GM18502 (cell line): ENCODE measurements around the gene PIK3R3.

Source experiments
- ATAC-seq: cut with Tn5 transposase; IDR thresholded peaks from one replicate; pipeline ENCODE4 v1.9.1; 2021; ENCODE audit warnings: mild to moderate bottlenecking; ENCODE audit not compliant: unreplicated experiment, poor library complexity

PIK3R3 gene

DNA sequence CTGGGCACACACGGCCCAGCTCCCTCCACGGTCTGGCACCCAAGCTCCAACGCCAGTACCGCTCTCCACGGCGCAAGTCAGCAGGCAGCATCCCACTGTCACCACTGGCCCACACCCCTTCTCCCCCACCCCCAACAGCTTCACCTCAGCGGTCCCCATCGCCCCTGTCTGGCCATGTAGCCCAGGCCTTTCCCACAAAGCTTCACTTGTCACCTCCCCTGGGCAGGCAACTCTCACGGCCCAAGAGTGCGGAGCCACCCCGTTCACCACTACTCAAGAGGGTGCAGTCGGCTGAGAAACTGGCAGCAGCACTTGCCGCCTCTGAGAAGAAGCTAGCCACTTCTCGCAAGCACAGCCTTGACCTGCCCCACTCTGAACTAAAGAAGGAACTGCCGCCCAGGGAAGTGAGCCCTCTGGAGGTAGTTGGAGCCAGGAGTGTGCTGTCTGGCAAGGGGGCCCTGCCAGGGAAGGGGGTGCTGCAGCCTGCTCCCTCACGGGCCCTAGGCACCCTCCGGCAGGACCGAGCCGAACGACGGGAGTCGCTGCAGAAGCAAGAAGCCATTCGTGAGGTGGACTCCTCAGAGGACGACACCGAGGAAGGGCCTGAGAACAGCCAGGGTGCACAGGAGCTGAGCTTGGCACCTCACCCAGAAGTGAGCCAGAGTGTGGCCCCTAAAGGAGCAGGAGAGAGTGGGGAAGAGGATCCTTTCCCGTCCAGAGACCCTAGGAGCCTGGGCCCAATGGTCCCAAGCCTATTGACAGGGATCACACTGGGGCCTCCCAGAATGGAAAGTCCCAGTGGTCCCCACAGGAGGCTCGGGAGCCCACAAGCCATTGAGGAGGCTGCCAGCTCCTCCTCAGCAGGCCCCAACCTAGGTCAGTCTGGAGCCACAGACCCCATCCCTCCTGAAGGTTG, 97.6 kb downstream of the PIK3R3 start:
- no peak for ATAC-seq

DNA sequence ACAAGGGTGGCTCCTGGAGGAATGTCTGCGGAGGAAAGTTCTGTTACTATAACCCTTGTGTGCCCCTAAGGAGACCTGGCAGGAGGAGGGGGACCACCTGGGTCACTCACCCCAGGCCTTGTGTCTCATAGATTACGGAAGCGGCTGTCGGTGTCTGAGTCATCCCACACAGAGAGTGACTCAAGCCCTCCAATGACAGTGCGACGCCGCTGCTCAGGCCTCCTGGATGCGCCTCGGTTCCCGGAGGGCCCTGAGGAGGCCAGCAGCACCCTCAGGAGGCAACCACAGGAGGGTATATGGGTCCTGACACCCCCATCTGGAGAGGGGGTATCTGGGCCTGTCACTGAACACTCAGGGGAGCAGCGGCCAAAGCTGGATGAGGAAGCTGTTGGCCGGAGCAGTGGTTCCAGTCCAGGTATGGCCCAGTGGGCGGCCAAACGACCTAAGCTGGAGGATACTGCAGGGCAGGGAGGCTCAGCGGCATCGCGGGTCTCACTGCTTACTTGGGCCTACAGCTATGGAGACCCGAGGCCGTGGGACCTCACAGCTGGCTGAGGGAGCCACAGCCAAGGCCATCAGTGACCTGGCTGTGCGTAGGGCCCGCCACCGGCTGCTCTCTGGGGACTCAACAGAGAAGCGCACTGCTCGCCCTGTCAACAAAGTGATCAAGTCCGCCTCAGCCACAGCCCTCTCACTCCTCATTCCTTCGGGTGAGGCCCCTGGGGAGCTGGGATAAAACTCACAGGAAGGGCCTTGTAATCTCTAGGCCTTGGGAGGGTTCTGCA, 101.4 kb downstream of the PIK3R3 start:
- no peak for ATAC-seq

DNA sequence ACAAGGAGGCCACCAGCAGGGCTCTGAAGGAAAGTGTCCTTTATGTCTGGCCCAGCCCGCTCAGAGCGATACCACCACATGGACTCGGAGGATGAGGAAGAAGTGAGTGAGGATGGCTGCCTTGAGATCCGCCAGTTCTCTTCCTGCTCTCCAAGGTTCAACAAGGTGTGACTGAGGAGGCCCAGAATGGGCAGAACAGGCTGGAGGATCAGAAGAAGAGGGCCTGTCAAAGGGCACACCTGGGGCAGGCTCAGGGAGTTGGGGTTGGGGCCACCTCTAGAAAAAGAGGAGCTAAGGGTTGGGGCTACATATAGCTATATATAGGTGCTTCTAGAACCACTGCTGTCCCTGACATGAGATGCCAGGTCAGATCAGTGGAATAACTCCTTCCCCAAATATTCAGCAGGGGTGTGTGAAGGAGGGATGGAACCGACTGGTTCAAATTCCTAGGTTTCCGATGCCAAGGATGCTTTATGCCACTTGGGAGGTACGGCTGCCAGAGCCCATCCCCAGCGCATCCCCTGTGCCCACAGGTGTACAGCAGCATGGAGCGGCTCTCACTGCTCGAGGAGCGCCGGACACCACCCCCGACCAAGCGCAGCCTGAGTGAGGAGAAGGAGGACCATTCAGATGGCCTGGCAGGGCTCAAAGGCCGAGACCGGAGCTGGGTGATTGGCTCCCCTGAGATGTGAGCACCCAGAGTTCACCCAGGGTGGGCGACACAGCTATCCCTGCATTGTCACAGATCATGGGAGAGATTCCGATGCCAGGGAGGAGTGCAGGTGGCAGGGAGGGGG, 102.2 kb downstream of the PIK3R3 start:
- ATAC-seq, result no peak

DNA sequence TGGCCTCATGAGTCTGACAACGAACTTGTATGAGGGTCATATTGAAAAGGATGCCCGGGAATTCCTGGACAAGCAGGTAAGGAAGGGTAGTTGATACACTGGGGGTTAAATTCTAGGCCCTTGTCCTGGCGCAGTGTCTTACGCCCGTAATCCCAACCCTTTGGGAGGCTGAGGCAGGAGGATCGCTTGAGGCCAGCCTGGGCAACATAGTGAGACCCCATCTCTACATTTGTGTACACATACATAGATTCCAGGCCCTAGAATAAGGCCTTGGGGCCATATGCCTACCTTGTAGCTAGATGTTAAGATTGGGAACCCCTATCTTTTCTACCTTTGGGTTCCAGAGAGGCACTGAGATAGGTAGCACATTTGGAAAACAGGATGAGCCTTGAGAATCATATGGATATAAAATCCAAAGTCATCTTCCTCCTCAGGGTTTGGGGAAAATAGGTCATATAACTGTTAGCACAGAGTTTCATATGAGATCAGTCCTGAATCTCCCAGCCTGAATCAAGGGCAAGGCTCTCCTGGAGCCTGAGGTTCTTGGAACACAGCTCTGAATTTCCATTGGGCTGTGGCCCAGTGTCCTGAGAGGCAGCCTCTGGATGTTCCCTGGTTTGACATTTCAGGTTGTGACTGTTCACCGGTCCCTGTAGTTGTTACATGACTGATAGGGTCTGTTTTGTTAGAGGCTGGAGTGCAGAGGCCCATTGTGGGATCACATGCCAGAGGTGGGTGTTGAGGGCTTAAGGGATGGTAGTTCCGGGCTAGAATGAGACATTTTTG, 104.4 kb downstream of the PIK3R3 start:
- no peak for ATAC-seq

DNA sequence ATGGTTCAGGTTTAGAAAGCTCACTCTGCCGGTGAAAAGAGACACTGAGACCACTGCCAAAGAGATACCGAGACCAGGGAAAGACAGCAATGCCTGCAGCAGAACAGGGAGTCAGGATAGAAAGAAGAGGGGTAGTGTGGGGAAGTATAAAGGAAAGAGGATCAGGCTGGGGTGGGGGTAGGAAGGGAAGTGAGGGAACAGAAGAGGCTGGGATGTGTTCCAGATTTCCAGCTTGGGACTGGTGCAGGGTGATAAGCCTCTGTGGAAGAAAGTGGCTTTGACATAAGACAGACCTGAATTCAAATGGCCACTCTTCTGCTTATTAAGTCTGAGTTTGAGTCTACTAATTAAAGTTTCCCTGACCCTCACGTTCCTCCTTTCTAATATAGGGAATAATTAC, 105.9 kb downstream of the PIK3R3 start:
- no peak for ATAC-seq

DNA sequence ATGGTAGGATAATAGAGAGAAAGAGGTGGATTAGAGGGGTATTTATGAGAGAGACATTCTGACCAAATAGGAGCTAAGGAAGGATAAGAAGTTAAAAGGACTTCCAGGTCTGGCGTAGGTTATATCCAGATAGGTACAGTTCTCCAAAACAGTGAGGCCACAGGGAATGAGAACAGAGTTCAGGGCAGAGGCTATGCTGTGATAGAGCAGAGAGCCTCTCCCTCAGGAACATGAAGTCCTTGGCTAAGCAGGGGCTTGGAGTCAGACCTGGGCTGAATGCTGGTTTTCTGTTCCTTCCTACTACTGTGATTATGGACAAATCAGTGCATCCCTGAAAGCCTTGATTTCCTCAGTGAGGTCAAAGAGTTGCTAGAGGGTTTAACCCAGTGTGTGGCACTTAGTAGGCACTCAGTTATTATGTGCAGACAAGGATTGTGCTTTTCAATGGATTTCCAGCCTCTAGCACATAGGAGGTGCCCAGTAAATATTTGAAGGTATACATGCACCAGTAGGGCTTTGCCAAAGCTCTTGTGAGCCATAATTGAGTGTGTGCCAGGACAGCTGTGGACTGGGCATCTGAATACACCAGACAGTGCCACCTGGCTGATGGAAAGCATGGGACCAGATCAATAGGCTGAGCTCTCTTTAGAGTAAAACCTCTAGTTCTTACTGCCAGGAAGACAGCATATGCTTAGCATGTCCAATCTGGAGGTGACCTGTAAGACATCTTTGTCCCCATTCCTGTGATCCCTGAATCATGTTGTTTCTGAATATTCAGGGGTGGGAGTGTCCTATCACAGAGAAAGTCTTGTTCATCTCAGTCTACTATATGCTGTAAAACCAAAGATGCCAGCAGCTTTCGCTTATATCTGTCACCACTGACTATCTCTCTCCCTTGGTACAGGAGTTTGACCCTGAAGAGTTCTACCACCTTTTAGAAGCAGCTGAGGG, 111.1 kb downstream of the PIK3R3 start:
- ATAC-seq, result no peak

DNA sequence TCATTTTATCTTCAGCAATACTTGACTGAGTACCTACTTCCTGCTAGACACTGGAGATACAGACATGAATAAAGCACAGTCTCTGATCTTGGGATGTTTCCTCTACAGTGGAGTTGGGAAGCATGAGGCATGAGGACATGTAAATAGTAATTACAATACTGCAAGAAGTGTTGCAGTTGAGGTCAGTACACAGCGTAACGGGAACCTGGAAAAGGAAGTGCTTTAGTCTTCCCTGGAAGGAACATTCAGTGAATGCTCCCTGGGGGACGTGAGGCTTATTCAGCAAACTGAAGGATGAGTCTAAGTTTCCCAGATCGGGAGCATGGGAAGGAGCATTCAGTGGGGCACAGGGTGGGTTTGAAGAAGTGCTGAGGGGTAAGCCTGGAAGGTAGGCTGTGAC, 112.4 kb downstream of the PIK3R3 start:
- ATAC-seq, result no peak

DNA sequence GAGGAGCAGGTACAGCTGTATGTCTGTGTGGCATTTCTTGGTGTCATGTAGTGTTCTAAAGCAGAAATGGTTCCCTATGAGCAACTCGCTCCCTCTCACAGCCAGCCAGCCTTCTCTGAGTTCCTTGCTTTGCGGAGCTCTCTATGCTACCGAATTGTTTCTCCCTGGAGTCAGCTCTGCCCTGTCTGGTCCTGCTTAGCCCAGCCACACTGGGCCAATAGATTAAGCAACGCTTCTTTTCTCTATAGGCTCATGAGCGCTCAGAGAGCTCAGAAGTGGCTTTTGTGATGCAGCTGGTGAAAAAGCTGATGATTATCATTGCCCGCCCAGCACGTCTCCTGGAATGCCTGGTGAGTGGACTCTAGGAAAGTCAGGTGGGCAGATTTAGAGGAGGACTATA, 113.1 kb downstream of the PIK3R3 start:
- ATAC-seq, result no peak

DNA sequence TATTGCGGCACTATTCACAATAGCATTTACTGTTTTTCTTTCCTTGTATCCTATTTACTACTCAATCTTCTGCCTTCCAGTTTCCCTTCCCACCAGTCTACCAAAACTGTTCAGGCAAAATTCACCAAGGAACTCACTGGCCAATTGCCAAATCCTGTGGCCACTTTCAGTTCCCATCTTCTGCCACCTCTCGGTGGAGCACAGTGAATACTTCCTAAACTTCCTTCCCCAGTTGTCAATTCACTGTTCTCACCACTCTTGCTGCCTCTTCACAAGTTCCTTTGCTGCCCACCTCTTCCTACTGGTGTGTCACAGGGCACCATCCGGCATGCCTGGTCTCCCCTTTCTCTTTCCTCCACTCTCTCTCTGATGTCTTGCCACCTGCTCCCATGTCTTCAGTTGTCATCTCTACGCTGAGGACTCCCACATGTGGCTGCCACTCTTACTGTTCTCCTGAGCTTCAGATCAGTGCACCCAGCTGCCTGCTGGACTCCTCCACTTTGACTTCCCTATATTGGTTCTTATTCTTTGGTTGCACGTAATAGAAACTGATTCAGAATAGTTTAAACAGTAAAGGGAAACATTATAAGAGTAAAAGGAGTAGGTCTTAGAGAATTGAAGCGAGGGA, 114.4 kb downstream of the PIK3R3 start:
- ATAC-seq, result no peak

DNA sequence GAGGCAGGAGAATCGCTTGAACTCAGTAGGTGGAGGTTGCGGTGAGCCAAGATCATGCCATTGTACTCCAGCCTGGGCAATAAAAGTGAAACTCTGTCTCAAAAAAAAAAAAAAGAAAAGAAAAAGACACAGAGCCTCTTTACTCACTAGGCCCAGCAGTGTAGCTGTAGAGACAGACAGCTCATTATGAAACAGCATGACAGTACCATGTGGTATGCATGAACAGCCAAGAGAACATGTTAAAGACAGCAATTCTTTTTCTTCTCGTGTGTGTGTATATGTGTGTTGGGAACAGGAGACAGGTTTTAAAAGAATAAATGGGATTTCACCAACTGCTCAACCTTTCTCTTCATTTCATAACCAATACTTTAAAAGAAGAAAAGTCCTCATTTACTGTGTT, 118.8 kb downstream of the PIK3R3 start:
- ATAC-seq, result no peak

DNA sequence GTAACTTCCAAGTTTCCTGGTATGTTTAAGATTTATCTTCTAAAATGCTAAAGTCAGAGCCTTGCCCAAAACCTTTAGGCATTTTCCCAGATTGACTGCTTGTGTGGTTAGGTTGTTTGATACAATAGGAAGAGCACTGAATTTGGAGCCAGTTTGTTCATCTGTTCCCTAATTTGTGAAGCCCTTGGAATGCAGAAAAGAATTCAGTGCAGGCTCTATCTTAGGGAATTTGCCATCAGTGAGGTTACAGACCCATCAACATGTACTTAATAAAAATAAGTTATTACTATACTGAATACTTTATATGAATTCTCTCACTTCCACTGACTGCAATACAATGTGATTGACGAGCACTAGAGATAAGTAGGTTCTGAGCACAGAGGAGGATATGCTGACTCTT, 120.2 kb downstream of the PIK3R3 start:
- no peak for ATAC-seq

DNA sequence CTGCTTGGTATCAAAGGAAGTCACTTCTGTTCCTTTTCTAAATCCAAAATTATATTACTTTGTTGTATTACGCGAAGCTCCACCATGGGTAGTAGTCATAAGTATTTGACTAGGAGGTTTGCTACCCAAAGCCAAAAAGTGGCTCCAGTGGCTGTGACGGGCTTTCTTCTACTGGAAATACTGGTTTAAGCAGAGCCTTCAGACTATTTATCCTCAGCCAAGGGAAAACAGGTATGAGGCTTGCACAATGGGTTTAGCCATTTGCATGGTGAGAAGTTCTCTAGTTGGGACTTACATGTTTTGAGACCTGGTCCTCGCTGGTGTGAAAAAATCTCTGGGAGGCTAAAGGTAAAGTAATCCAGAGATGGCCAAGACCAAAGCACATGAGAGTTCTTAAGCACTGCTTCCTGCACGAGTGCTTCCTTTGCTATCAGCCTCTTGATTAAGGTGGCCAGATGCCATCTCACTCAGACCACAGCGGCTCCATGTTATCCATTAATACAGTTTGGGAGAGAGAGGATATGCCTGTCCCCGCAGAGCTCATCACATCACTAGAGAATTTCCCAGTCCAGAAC, 121.2 kb downstream of the PIK3R3 start:
- no peak for ATAC-seq

DNA sequence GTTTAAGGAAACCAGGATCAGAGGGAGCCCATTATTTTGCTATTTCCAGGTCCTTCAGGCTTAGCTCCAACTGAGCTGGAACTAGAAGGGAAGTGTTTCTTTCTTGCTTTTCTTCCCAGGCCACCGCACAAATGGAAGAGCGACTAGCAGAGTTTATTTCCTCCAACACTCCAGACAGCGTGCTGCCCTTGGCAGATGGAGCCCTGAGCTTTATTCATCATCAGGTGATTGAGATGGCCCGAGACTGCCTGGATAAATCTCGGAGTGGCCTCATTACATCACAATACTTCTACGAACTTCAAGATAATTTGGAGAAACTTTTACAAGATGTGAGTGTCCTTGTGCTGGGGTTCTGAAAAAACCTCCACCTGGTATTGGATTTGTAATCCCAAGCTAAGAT, 121.8 kb downstream of the PIK3R3 start:
- ATAC-seq, result no peak

DNA sequence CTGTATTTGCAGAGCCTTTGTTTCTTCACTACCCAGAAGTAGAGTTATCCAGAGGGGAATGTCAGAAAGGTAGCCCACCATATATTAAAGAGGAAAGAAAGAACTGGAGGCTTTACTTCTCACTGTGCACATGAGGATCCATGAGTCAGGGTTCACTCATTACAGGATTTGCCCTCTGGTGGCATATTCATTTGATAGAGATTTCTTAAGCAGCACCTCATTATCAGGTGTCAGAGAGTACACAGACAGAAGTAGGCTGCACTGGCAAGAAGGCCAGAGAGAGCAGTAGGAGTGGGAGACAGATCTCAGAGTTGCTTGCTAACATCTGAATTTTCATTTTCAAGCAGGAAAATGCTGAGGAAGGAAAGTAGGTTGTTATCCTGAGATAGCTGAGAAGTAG, 123.8 kb downstream of the PIK3R3 start:
- no peak for ATAC-seq

DNA sequence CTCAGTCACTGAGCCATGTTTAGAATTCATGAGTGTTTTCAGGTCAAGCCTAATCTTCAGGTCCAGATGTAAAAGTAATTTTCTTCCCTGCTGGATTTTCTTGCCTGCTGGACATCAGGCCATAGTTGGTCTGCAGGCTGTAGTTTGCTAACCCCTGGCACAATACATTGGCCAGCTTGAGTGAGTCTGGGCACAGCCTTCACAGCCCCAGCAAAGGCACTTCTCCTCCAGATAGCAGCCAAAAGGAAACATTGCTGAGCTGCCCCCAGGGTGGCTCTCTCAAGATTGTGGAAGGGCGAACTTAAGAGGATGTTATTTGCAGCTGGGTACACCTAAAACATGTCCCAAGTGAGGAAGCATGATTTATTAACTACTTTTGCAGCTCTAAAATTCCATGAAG, 126.8 kb downstream of the PIK3R3 start:
- no peak for ATAC-seq

DNA sequence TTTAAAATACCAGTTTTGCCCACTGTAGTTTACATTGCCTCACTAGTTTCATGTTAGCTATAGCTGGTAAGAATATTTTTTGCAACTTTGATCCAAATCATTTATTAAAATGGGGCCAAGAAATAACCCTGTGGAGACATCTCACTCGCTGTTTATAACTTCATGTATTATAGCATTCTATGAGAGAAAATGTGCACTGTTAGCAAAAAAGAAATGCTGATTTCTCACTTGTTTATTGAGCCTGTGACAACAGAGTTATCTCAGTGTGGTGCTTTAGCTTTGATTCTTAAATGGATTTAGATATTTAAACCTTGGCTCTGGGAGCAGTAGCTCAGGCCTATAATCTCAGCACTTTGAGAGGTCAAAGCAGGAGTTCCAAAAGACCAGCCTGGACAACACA, 127.9 kb downstream of the PIK3R3 start:
- ATAC-seq, result no peak

DNA sequence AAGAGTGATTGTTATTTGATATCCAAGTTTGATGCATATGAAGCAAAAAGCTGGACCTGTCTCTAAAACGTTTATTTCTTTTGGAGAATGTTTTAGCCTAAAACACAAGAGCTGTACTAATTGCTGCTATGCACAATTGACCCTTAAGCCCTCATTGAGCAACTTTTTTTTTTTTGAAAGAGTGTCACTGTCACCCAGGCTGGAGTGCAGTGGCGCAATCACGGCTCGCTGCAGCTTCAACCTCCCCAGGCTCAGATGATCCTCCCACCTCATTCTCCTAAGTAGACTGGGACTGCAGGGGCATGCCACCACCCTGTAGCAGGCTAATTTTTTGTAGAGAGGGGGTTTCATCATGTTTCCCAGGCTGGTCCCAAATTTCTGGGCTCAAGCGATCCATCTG, 129.1 kb downstream of the PIK3R3 start:
- no peak for ATAC-seq

DNA sequence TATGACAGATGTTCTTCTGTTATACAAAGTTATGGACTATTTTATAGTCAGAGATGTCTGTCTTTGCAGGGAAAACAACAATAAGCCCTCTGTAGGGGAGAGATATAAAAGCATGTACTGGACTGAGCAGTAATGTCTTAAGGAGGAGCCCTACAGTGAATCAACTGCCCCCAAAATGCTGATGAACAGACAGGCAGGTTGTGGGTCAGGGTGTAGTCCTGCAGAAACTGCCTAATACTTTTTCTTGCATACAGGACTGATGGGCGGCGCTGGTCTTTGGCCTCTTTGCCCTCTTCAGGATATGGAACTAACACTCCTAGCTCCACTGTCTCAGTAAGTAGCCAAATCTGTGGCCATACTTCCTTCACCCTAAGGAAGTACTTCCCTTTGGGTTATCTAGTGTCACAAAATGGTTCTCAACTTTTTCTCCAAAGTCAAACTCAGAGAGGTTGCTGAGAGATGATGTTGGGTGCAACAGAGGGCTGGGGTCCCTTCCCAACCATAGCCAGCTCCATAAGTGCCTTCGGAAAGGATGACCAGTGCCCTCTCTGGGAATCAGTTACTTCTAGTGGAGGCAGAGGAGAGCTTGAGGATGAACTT, 129.8 kb downstream of the PIK3R3 start:
- no peak for ATAC-seq
